B cell (primary cell): Measurements from ENCODE around the gene TBC1D1.

Source experiments
- EZH2 ChIP-seq: IDR thresholded peaks from 2 replicates; pipeline ENCODE4 v1.6.1; 2012; ENCODE audit warnings: borderline replicate concordance, low read depth, mild to moderate bottlenecking, moderate library complexity, low read length; ENCODE audit not compliant: insufficient read depth, poor library complexity, severe bottlenecking
- TF ChIP-seq, protein P1 (sequence below): fragments of 200-600 bp; IDR thresholded peaks from one replicate; pipeline ENCODE4 v1.8.0; 2022; ENCODE audit warnings: antibody characterized with exemption, mild to moderate bottlenecking

DNA sequence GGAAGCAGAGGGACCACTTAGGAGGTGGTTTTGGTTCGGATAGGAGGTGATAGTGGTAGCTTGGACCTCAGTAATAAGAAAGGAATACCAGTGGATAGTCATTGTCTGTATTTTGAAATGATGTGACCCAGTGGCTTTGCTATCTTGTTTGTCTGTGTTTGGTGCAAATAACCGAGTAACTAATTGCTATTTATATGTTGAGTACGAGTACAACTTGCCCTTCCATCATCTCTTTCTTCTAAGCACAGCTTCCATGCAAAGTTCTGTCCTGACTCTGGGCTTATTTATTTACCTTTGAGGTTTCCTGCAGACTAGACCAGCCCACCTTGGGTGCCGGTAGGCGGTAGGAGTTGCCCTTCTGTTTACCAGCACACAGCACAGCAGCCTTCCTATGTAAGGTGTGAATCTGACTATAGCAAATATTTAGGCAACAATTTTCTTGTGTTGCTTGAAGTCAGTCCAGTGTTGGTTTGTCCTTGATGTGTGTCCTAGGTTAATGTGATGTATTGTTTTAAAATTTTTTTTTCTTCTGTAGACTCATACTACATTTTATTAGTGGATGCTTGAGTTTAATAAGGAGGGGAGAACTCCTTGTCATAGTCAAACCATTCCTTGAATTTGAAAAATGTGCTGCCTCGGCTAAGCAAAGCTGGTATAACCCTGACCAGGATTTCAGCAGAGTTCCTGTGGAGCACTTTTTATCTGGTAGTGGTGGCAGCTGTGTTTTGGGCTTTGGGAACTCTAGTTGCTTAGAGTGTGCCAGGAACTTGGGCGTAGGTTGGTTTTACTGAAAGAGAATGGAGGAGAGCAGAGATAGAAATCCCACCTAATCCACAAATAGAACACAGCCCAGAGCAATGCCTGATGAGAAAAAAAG is 91.2 kb downstream of the TBC1D1 start:
- TF ChIP-seq, protein P1, sequence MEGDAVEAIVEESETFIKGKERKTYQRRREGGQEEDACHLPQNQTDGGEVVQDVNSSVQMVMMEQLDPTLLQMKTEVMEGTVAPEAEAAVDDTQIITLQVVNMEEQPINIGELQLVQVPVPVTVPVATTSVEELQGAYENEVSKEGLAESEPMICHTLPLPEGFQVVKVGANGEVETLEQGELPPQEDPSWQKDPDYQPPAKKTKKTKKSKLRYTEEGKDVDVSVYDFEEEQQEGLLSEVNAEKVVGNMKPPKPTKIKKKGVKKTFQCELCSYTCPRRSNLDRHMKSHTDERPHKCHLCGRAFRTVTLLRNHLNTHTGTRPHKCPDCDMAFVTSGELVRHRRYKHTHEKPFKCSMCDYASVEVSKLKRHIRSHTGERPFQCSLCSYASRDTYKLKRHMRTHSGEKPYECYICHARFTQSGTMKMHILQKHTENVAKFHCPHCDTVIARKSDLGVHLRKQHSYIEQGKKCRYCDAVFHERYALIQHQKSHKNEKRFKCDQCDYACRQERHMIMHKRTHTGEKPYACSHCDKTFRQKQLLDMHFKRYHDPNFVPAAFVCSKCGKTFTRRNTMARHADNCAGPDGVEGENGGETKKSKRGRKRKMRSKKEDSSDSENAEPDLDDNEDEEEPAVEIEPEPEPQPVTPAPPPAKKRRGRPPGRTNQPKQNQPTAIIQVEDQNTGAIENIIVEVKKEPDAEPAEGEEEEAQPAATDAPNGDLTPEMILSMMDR = no peak
- no peak for TF ChIP-seq EZH2
